ENCODE results near the gene THADA.

- TF ChIP-seq CTCF (tag by site-specific recombination; IDR thresholded peaks at IDR 0.05): no peak
- TF ChIP-seq, protein P1, sequence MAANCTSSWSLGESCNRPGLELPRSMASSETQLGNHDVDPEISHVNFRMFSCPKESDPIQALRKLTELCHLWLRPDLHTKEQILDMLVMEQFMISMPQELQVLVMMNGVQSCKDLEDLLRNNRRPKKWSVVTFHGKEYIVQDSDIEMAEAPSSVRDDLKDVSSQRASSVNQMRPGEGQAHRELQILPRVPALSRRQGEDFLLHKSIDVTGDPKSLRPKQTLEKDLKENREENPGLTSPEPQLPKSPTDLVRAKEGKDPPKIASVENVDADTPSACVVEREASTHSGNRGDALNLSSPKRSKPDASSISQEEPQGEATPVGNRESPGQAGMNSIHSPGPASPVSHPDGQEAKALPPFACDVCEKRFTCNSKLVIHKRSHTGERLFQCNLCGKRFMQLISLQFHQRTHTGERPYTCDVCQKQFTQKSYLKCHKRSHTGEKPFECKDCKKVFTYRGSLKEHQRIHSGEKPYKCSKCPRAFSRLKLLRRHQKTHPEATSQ (tag by site-specific recombination; IDR thresholded peaks at IDR 0.05): no peak
- TF ChIP-seq, protein P2, sequence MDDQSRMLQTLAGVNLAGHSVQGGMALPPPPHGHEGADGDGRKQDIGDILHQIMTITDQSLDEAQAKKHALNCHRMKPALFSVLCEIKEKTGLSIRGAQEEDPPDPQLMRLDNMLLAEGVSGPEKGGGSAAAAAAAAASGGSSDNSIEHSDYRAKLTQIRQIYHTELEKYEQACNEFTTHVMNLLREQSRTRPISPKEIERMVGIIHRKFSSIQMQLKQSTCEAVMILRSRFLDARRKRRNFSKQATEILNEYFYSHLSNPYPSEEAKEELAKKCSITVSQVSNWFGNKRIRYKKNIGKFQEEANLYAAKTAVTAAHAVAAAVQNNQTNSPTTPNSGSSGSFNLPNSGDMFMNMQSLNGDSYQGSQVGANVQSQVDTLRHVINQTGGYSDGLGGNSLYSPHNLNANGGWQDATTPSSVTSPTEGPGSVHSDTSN (CRISPR knock-in tag; IDR thresholded peaks at IDR 0.05): no peak
- TF ChIP-seq SP7 (tag by site-specific recombination; IDR thresholded peaks at IDR 0.05): no peak
- TF ChIP-seq PATZ1 (tag by site-specific recombination; IDR thresholded peaks at IDR 0.05): no peak
- no peak for TF ChIP-seq ZNF184 (tag by site-specific recombination; IDR thresholded peaks at IDR 0.05)
- TF ChIP-seq ZFHX2 (tag by site-specific recombination; conservative IDR thresholded peaks at IDR 0.05): no peak
- TF ChIP-seq, protein P3, sequence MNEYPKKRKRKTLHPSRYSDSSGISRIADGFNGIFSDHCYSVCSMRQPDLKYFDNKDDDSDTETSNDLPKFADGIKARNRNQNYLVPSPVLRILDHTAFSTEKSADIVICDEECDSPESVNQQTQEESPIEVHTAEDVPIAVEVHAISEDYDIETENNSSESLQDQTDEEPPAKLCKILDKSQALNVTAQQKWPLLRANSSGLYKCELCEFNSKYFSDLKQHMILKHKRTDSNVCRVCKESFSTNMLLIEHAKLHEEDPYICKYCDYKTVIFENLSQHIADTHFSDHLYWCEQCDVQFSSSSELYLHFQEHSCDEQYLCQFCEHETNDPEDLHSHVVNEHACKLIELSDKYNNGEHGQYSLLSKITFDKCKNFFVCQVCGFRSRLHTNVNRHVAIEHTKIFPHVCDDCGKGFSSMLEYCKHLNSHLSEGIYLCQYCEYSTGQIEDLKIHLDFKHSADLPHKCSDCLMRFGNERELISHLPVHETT (tag by site-specific recombination; IDR thresholded peaks at IDR 0.05): no peak
- TF ChIP-seq PRDM1 (tag by site-specific recombination; IDR thresholded peaks at IDR 0.05): no peak
- TF ChIP-seq GLI4 (tag by site-specific recombination; IDR thresholded peaks at IDR 0.05): no peak
- no peak for TF ChIP-seq ZBTB8A (tag by site-specific recombination; IDR thresholded peaks at IDR 0.05)
- no peak for TF ChIP-seq ZNF24 (tag by site-specific recombination; IDR thresholded peaks at IDR 0.05)
- no peak for TF ChIP-seq BCL11A (tag by site-specific recombination; IDR thresholded peaks at IDR 0.05; ENCODE audit: low read depth)
- TF ChIP-seq ZNF785 (tag by site-specific recombination; IDR thresholded peaks at IDR 0.05): no peak
Measured at GRCh38 chr2:43612944-43613343, 17.1 kb upstream of the THADA start.

Measured in HEK293 (cell line).